A204.1 (cell line): ENCODE data around the gene DARS2.
"Not testable (repeated sequence)": the region's sequence is repeated elsewhere in the genome, so short reads cannot be mapped to it uniquely, and the experiment has no call there.

Experiments
- FAIRE-seq: peaks from 2 replicates; lab custom pipeline; 2012; peaks lifted over from hg19 to GRCh38; lab: Jason Lieb, UNC

The DARS2 gene

GRCh38 chr1:173824315-173825081 lies at the start of gene DARS2, which contains the start of gene CENPL:
Gene DARS2, plus strand, starts transcription at chr1:173824673. Its CDS starts 557 bp downstream, at chr1:173825230.
Gene CENPL, minus strand, starts transcription at chr1:173824883. Its CDS starts 13,584 bp downstream, at chr1:173811299.
- FAIRE-seq: peak; percentile 98

- FAIRE-seq: no peak
Observed at GRCh38 chr1:173775578-173776226, 48.8 kb upstream of the DARS2 start.

- no peak for FAIRE-seq
Observed at GRCh38 chr1:173779936-173780335, 44.5 kb upstream of the DARS2 start.

- no peak for FAIRE-seq
Observed at GRCh38 chr1:173784997-173785396, 39.5 kb upstream of the DARS2 start.

GRCh38 chr1:173789841-173790240 lies 34.6 kb upstream of the DARS2 start:
- FAIRE-seq: no peak

GRCh38 chr1:173798078-173798477 lies 26.4 kb upstream of the DARS2 start:
- FAIRE-seq: no peak

- FAIRE-seq: not testable (repeated sequence)
Observed at GRCh38 chr1:173799995-173800394, 24.5 kb upstream of the DARS2 start.

- FAIRE-seq: no peak
Observed at GRCh38 chr1:173802961-173803360, 21.5 kb upstream of the DARS2 start.

- FAIRE-seq: not testable (repeated sequence)
Observed at GRCh38 chr1:173813654-173814053, 10.8 kb upstream of the DARS2 start.

- no peak for FAIRE-seq
Observed at GRCh38 chr1:173818459-173818858, 6.0 kb upstream of the DARS2 start.

GRCh38 chr1:173821680-173822079 lies 2.8 kb upstream of the DARS2 start:
- FAIRE-seq: no peak

- FAIRE-seq: no peak
Observed at GRCh38 chr1:173823781-173824314, 625 bp upstream of the DARS2 start.

- FAIRE-seq: no peak
Observed at GRCh38 chr1:173827611-173828010, 3.1 kb downstream of the DARS2 start.

GRCh38 chr1:173832748-173833147 lies 8.3 kb downstream of the DARS2 start:
- no peak for FAIRE-seq

- no peak for FAIRE-seq
Observed at GRCh38 chr1:173852105-173852504, 27.6 kb downstream of the DARS2 start.

GRCh38 chr1:173853074-173853473 lies 28.6 kb downstream of the DARS2 start:
- FAIRE-seq: no peak

- FAIRE-seq: no peak
Observed at GRCh38 chr1:173856014-173856413, 31.5 kb downstream of the DARS2 start.

GRCh38 chr1:173856903-173857302 lies 32.4 kb downstream of the DARS2 start:
- FAIRE-seq: no peak

GRCh38 chr1:173857363-173857917 lies 33.0 kb downstream of the DARS2 start:
- no peak for FAIRE-seq

- FAIRE-seq: not testable (repeated sequence)
Observed at GRCh38 chr1:173859547-173859946, 35.1 kb downstream of the DARS2 start.

- no peak for FAIRE-seq
Observed at GRCh38 chr1:173860065-173860464, 35.6 kb downstream of the DARS2 start.

GRCh38 chr1:173861731-173862145 lies 37.3 kb downstream of the DARS2 start:
- FAIRE-seq: no peak
